HL-60 (cell line): ENCODE data around the gene LGI2.

ENCODE experiments used
- DNase-seq, 2 experiments: peaks; one replicate each; pipeline ENCODE4 v3.0.0-alpha.2; 2010 to 2020; ENCODE audit warnings: low read depth in 1 of 2, low spot score in 1 of 2
- H3K27ac ChIP-seq: fragments of 250-450 bp; sonication (Bioruptor Pico); replicated peaks from 2 replicates; pipeline ENCODE4 v1.5.1; 2020; ENCODE audit warnings: mild to moderate bottlenecking, moderate library complexity
- H3K27me3 ChIP-seq: fragments of 250-450 bp; sonication (Bioruptor Pico); 2 replicates; pipeline ENCODE4 v1.5.1; 2021; ENCODE audit warnings: mild to moderate bottlenecking, moderate library complexity; ENCODE audit not compliant: insufficient read depth, poor library complexity, severe bottlenecking
- H3K4me3 ChIP-seq: replicated peaks from 2 replicates; pipeline ENCODE4 v1.5.1; 2011; ENCODE audit warnings: mild to moderate bottlenecking, control low read depth, low read length; ENCODE audit not compliant: insufficient read depth
- GABPA ChIP-seq: IDR thresholded peaks from 2 replicates; pipeline ENCODE4 v1.6.1; 2012; ENCODE audit warnings: low read depth
- POLR2AphosphoS5 ChIP-seq: IDR thresholded peaks from 2 replicates; pipeline ENCODE4 v1.6.1; 2012; ENCODE audit warnings: low read depth
- SPI1 ChIP-seq: IDR thresholded peaks from 2 replicates; pipeline ENCODE4 v1.6.1; 2012; ENCODE audit warnings: low read depth, mild to moderate bottlenecking, borderline replicate concordance
- TF ChIP-seq, protein P1 (sequence below): IDR thresholded peaks from 2 replicates; pipeline ENCODE4 v1.6.1; 2012; ENCODE audit warnings: low read depth; ENCODE audit not compliant: insufficient replicate concordance
- TF ChIP-seq, protein P2 (sequence below): IDR thresholded peaks from one replicate; pipeline ENCODE4 v1.5.1; 2011; ENCODE audit warnings: low read length, control low read depth, inconsistent platforms; ENCODE audit not compliant: insufficient read depth

The LGI2 gene

DNA sequence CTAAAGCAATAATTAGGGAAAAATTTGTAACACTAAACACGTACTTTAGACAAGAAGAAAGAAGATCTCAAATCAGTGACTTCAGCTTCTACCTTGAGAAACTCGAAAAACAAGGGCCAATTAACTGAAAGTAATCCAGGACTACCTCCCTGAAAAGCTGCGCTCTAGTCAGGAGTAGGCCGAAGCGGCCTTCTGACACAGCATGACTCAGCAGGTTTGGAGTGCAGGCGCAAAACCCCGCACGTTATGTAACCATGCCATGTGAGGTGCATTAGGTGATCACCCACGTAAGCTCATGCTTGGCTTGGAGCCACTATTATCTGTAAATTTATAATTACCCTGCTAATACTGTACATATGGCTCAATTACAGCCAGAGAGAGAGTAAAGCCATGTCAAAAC is 65.1 kb downstream of the LGI2 start:
- DNase-seq = no peak
- Histone ChIP-seq H3K27me3 (no peaks in the 10 kb centered on the region), H3K4me3 (no peak overlapping the region), H3K27ac (no peak overlapping the region)
- TF ChIP-seq, protein P1, sequence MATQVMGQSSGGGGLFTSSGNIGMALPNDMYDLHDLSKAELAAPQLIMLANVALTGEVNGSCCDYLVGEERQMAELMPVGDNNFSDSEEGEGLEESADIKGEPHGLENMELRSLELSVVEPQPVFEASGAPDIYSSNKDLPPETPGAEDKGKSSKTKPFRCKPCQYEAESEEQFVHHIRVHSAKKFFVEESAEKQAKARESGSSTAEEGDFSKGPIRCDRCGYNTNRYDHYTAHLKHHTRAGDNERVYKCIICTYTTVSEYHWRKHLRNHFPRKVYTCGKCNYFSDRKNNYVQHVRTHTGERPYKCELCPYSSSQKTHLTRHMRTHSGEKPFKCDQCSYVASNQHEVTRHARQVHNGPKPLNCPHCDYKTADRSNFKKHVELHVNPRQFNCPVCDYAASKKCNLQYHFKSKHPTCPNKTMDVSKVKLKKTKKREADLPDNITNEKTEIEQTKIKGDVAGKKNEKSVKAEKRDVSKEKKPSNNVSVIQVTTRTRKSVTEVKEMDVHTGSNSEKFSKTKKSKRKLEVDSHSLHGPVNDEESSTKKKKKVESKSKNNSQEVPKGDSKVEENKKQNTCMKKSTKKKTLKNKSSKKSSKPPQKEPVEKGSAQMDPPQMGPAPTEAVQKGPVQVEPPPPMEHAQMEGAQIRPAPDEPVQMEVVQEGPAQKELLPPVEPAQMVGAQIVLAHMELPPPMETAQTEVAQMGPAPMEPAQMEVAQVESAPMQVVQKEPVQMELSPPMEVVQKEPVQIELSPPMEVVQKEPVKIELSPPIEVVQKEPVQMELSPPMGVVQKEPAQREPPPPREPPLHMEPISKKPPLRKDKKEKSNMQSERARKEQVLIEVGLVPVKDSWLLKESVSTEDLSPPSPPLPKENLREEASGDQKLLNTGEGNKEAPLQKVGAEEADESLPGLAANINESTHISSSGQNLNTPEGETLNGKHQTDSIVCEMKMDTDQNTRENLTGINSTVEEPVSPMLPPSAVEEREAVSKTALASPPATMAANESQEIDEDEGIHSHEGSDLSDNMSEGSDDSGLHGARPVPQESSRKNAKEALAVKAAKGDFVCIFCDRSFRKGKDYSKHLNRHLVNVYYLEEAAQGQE = no peak
- no peak for TF ChIP-seq POLR2AphosphoS5
- TF ChIP-seq GABPA = no peak
- TF ChIP-seq SPI1 = no peak

DNA sequence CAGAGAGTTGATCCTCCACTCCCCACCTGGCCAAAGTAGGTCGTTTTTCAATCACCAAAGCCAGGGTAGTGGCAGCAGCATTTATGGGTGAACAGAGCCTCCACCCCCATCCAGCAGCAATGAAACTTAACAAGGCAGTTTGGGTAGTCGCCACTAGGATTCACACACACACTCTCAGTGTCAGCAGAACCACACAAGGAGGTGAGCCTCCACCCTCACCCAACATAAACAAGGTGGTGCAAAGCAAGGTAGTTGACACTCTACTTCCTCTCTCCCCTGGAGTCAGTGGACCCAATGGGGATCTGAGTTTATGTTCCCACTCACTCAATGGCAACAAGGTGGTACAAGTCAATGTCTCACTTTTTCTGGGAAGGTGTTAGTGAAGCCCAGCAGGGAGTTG is 67.5 kb downstream of the LGI2 start:
- H3K4me3 ChIP-seq = no peak overlapping the region
- no peak overlapping the region for H3K27ac ChIP-seq
- no peaks in the 10 kb centered on the region for H3K27me3 ChIP-seq
- no peak for DNase-seq
- no peak for TF ChIP-seq POLR2AphosphoS5
- TF ChIP-seq SPI1 = no peak

DNA sequence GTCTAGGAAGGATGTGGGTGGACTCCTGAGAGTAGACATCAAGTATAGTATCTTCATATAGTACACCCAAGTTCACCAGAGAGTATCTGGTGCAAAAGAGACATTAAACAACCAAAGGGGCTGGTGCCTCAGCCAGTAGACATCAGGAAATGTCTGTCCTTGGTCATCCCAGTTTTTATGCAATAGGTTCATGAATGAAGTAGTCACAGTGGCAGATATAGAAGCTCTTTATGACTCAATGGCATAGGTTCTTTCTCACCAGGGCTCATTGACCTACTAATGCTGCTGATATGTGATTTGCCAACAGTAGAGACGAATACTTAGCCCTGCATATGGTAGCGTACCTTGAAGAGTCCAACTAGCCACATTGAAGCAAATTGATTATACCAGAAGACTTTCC is 72.9 kb downstream of the LGI2 start:
- TF ChIP-seq POLR2AphosphoS5 = no peak
- no peak for TF ChIP-seq GABPA
- TF ChIP-seq, protein P2, sequence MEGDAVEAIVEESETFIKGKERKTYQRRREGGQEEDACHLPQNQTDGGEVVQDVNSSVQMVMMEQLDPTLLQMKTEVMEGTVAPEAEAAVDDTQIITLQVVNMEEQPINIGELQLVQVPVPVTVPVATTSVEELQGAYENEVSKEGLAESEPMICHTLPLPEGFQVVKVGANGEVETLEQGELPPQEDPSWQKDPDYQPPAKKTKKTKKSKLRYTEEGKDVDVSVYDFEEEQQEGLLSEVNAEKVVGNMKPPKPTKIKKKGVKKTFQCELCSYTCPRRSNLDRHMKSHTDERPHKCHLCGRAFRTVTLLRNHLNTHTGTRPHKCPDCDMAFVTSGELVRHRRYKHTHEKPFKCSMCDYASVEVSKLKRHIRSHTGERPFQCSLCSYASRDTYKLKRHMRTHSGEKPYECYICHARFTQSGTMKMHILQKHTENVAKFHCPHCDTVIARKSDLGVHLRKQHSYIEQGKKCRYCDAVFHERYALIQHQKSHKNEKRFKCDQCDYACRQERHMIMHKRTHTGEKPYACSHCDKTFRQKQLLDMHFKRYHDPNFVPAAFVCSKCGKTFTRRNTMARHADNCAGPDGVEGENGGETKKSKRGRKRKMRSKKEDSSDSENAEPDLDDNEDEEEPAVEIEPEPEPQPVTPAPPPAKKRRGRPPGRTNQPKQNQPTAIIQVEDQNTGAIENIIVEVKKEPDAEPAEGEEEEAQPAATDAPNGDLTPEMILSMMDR = no peak
- no peak for TF ChIP-seq SPI1
- TF ChIP-seq, protein P1 = no peak
- Histone ChIP-seq H3K4me3 (no peak overlapping the region), H3K27ac (no peak overlapping the region), H3K27me3 (no peaks in the 10 kb centered on the region)
- DNase-seq = no peak

DNA sequence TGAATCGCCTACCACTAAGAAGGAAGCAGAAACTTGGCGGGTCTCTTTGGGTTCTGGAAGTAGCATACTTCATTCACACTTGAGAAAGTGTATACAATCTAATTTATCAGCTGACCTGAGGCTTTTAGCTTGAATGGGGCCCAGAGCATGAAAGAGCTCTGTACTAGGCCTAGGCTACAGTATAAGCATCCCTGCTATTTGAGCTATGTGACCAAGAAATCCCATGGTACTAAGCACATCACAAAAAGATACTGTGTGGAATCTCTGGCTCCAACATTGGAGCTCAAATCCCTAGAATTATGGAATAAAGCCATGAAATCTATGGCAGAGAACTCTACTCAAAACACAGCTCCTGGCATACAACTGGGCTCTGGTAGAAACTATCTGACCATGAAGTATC is 74.0 kb downstream of the LGI2 start:
- no peak for DNase-seq
- no peak for TF ChIP-seq POLR2AphosphoS5
- no peak for TF ChIP-seq GABPA
- TF ChIP-seq, protein P1 = no peak
- TF ChIP-seq SPI1 = no peak
- TF ChIP-seq, protein P2 = no peak
- Histone ChIP-seq H3K27ac (no peak overlapping the region), H3K4me3 (no peak overlapping the region), H3K27me3 (no peaks in the 10 kb centered on the region)
